Central memory CD8-positive, alpha-beta T cell (primary cell): ENCODE results near the gene TMEM184B.
A peak's percentile ranks its signal among the peaks of the same experiment; 100 is the strongest.

Experiments used
- ATAC-seq: fragments of 150-1000 bp; cut with Tn5 transposase; replicated peaks from 2 replicates; pipeline ENCODE4 v1.10.0; 2022; ENCODE audit warnings: mild to moderate bottlenecking, moderate FRiP score, moderate number of reproducible peaks; ENCODE audit not compliant: poor library complexity, severe bottlenecking; ENCODE audit errors: extremely low read depth
- DNase-seq, 2 donors: peaks; one replicate each; pipeline ENCODE4 v3.0.0; 2021; ENCODE audit warnings: low spot score in 2 of 2
- H3K27ac Mint-ChIP-seq: one replicate; pipeline ENCODE4 v1.8.0; 2022; ENCODE audit warnings: low read depth, mild to moderate bottlenecking, moderate library complexity, mixed read lengths
- H3K27me3 Mint-ChIP-seq: one replicate; pipeline ENCODE4 v1.8.0; 2022; ENCODE audit warnings: mixed read lengths
- H3K36me3 Mint-ChIP-seq: one replicate; pipeline ENCODE4 v1.8.0; 2022; ENCODE audit warnings: mild to moderate bottlenecking, moderate library complexity, mixed read lengths; ENCODE audit not compliant: insufficient read depth
- H3K4me1 Mint-ChIP-seq: one replicate; pipeline ENCODE4 v1.8.0; 2022; ENCODE audit warnings: mixed read lengths
- H3K4me3 Mint-ChIP-seq: one replicate; pipeline ENCODE4 v1.8.0; 2022; ENCODE audit warnings: mild to moderate bottlenecking, moderate library complexity, mixed read lengths
- H3K9me3 Mint-ChIP-seq: one replicate; pipeline ENCODE4 v1.8.0; 2022; ENCODE audit warnings: mixed read lengths

Gene TMEM184B

GRCh38 chr22:38313384-38313955 is 40.7 kb upstream of the TMEM184B start:
- peaks cover 20% of the 10 kb centered on the region for H3K36me3 Mint-ChIP-seq
- H3K27me3 Mint-ChIP-seq, result no peaks in the 10 kb centered on the region
- H3K4me1 Mint-ChIP-seq, result peaks cover 73% of the 10 kb centered on the region
- H3K4me3 Mint-ChIP-seq, result peak overlapping the region; percentile 49
- ATAC-seq (no peak), DNase-seq (no peak)
- no peaks in the 10 kb centered on the region for H3K9me3 Mint-ChIP-seq
- H3K27ac Mint-ChIP-seq, result peak overlapping the region; percentile 91

GRCh38 chr22:38312261-38312800 is 39.5 kb upstream of the TMEM184B start:
- Mint-ChIP-seq H3K27me3 (no peaks in the 10 kb centered on the region), H3K4me3 (no peak overlapping the region), H3K36me3 (peaks cover 21% of the 10 kb centered on the region), H3K9me3 (no peaks in the 10 kb centered on the region), H3K27ac (peak overlapping the region; percentile 32), H3K4me1 (peaks cover 81% of the 10 kb centered on the region)
- no peak for DNase-seq
- no peak for ATAC-seq

GRCh38 chr22:38311323-38311620 is 38.5 kb upstream of the TMEM184B start:
- peaks cover 84% of the 10 kb centered on the region for H3K4me1 Mint-ChIP-seq
- ATAC-seq, result no peak
- DNase-seq, result no peak
- no peak overlapping the region for H3K4me3 Mint-ChIP-seq
- H3K36me3 Mint-ChIP-seq, result peaks cover 19% of the 10 kb centered on the region
- no peaks in the 10 kb centered on the region for H3K27me3 Mint-ChIP-seq
- H3K9me3 Mint-ChIP-seq, result no peaks in the 10 kb centered on the region
- no peak overlapping the region for H3K27ac Mint-ChIP-seq

- Mint-ChIP-seq H3K4me3 (no peak overlapping the region), H3K36me3 (peaks cover 17% of the 10 kb centered on the region), H3K27me3 (no peaks in the 10 kb centered on the region), H3K9me3 (no peaks in the 10 kb centered on the region), H3K27ac (no peak overlapping the region), H3K4me1 (peaks cover 84% of the 10 kb centered on the region)
- DNase-seq, result no peak
- no peak for ATAC-seq
Measured at GRCh38 chr22:38310518-38311322, 37.9 kb upstream of the TMEM184B start.

GRCh38 chr22:38309614-38310517 is 37.1 kb upstream of the TMEM184B start:
- ATAC-seq (no peak), DNase-seq (no peak)
- Mint-ChIP-seq H3K9me3 (no peaks in the 10 kb centered on the region), H3K27me3 (no peaks in the 10 kb centered on the region), H3K27ac (no peak overlapping the region), H3K4me3 (no peak overlapping the region), H3K4me1 (peaks cover 82% of the 10 kb centered on the region), H3K36me3 (peaks cover 19% of the 10 kb centered on the region)

- Mint-ChIP-seq H3K9me3 (no peaks in the 10 kb centered on the region), H3K4me3 (no peak overlapping the region), H3K4me1 (peaks cover 79% of the 10 kb centered on the region), H3K27me3 (no peaks in the 10 kb centered on the region), H3K27ac (no peak overlapping the region), H3K36me3 (peaks cover 14% of the 10 kb centered on the region)
- no peak for DNase-seq
- no peak for ATAC-seq
Measured at GRCh38 chr22:38308791-38309498, 36.1 kb upstream of the TMEM184B start.

- Mint-ChIP-seq H3K27me3 (no peaks in the 10 kb centered on the region), H3K27ac (peak overlapping the region; percentile 73), H3K36me3 (peaks cover 20% of the 10 kb centered on the region), H3K4me1 (peaks cover 51% of the 10 kb centered on the region), H3K4me3 (peak overlapping the region; percentile 65), H3K9me3 (no peaks in the 10 kb centered on the region)
- DNase-seq, result no peak
- ATAC-seq, result peak; percentile 86
Measured at GRCh38 chr22:38305471-38306448, 33.0 kb upstream of the TMEM184B start.

- Mint-ChIP-seq H3K36me3 (peaks cover 28% of the 10 kb centered on the region), H3K27ac (no peak overlapping the region), H3K4me3 (no peak overlapping the region), H3K4me1 (peaks cover 45% of the 10 kb centered on the region), H3K27me3 (no peaks in the 10 kb centered on the region), H3K9me3 (no peaks in the 10 kb centered on the region)
- ATAC-seq (no peak), DNase-seq (no peak)
Measured at GRCh38 chr22:38304526-38304925, 31.7 kb upstream of the TMEM184B start.

- no peaks in the 10 kb centered on the region for H3K27me3 Mint-ChIP-seq
- no peaks in the 10 kb centered on the region for H3K9me3 Mint-ChIP-seq
- H3K27ac Mint-ChIP-seq, result peak overlapping the region; percentile 59
- peaks cover 42% of the 10 kb centered on the region for H3K4me1 Mint-ChIP-seq
- no peak overlapping the region for H3K4me3 Mint-ChIP-seq
- DNase-seq (no peak), ATAC-seq (no peak)
- peaks cover 32% of the 10 kb centered on the region for H3K36me3 Mint-ChIP-seq
Measured at GRCh38 chr22:38303974-38304373, 31.2 kb upstream of the TMEM184B start.

GRCh38 chr22:38302906-38303305 is 30.1 kb upstream of the TMEM184B start:
- Mint-ChIP-seq H3K27ac (no peak overlapping the region), H3K9me3 (no peaks in the 10 kb centered on the region), H3K4me3 (no peak overlapping the region), H3K36me3 (peaks cover 35% of the 10 kb centered on the region), H3K4me1 (peaks cover 31% of the 10 kb centered on the region), H3K27me3 (no peaks in the 10 kb centered on the region)
- DNase-seq (no peak), ATAC-seq (no peak)

- H3K27ac Mint-ChIP-seq, result no peak overlapping the region
- H3K4me3 Mint-ChIP-seq, result no peak overlapping the region
- DNase-seq, result no peak
- no peak for ATAC-seq
- no peaks in the 10 kb centered on the region for H3K27me3 Mint-ChIP-seq
- H3K9me3 Mint-ChIP-seq, result no peaks in the 10 kb centered on the region
- H3K4me1 Mint-ChIP-seq, result peaks cover 19% of the 10 kb centered on the region
- peaks cover 38% of the 10 kb centered on the region for H3K36me3 Mint-ChIP-seq
Measured at GRCh38 chr22:38300946-38301345, 28.1 kb upstream of the TMEM184B start.
